HG03196 (cell line): ENCODE measurements around the gene NAALADL2.
"Not testable (repeated sequence)": the region's sequence is repeated elsewhere in the genome, so short reads cannot be mapped to it uniquely, and the experiment has no call there.

Experiments
- ATAC-seq: cut with Tn5 transposase; IDR thresholded peaks from one replicate; pipeline ENCODE4 v1.9.1; 2021; ENCODE audit not compliant: unreplicated experiment

NAALADL2 gene

GRCh38 chr3:175346573-175347356, 487.6 kb downstream of the NAALADL2 start:
- ATAC-seq, result no peak

- ATAC-seq, result peak; percentile 80
These were observed 490.0 kb downstream of the NAALADL2 start for GRCh38 chr3:175349168-175349567.

GRCh38 chr3:175355801-175356335, 496.7 kb downstream of the NAALADL2 start:
- ATAC-seq, result peak; percentile 52

GRCh38 chr3:175356899-175357324, 497.8 kb downstream of the NAALADL2 start:
- no peak for ATAC-seq

GRCh38 chr3:175357758-175358157, 498.6 kb downstream of the NAALADL2 start:
- ATAC-seq, result no peak

GRCh38 chr3:175358935-175359334, 499.8 kb downstream of the NAALADL2 start:
- ATAC-seq, result no peak

- ATAC-seq, result not testable (repeated sequence)
These were observed 511.3 kb downstream of the NAALADL2 start for GRCh38 chr3:175370426-175370825.

GRCh38 chr3:175371187-175371586, 512.1 kb downstream of the NAALADL2 start:
- ATAC-seq, result not testable (repeated sequence)

GRCh38 chr3:175374705-175375104, 515.6 kb downstream of the NAALADL2 start:
- ATAC-seq, result no peak

- ATAC-seq, result peak; percentile 93
These were observed 519.2 kb downstream of the NAALADL2 start for GRCh38 chr3:175378348-175378747.

- no peak for ATAC-seq
These were observed 522.6 kb downstream of the NAALADL2 start for GRCh38 chr3:175381685-175382084.

GRCh38 chr3:175383371-175383770, 524.2 kb downstream of the NAALADL2 start:
- ATAC-seq, result no peak

GRCh38 chr3:175383813-175384212, 524.7 kb downstream of the NAALADL2 start:
- no peak for ATAC-seq

- ATAC-seq, result no peak
These were observed 525.4 kb downstream of the NAALADL2 start for GRCh38 chr3:175384569-175384968.

- ATAC-seq, result no peak
These were observed 527.5 kb downstream of the NAALADL2 start for GRCh38 chr3:175386630-175387029.

GRCh38 chr3:175389560-175389959, 530.4 kb downstream of the NAALADL2 start:
- ATAC-seq, result no peak

GRCh38 chr3:175391601-175392000, 532.5 kb downstream of the NAALADL2 start:
- no peak for ATAC-seq

- ATAC-seq, result no peak
These were observed 533.5 kb downstream of the NAALADL2 start for GRCh38 chr3:175392653-175393052.

- ATAC-seq, result no peak
These were observed 538.2 kb downstream of the NAALADL2 start for GRCh38 chr3:175397372-175397771.

- no peak for ATAC-seq
These were observed 539.5 kb downstream of the NAALADL2 start for GRCh38 chr3:175398676-175399075.

GRCh38 chr3:175399156-175399840, 540.2 kb downstream of the NAALADL2 start:
- no peak for ATAC-seq

GRCh38 chr3:175404027-175404426, 544.9 kb downstream of the NAALADL2 start:
- no peak for ATAC-seq
